ENCODE data around the gene RGS21.

RGS21 gene

GRCh38 chr1:192399161-192399560 lies 82.4 kb downstream of the RGS21 start:
- H3K9me3 Mint-ChIP-seq = no peaks in the 10 kb centered on the region
- H3K27me3 Mint-ChIP-seq (ENCODE audit: low read depth) = no peaks in the 10 kb centered on the region
- H3K4me3 Mint-ChIP-seq = no peak overlapping the region
- no peaks in the 10 kb centered on the region for H3K4me1 Mint-ChIP-seq (ENCODE audit: low read depth)
- DNase-seq (ENCODE audit: low spot score) = no peak
- no peaks in the 10 kb centered on the region for H3K36me3 Mint-ChIP-seq (ENCODE audit: low read depth)
- H3K27ac Mint-ChIP-seq = no peak overlapping the region

GRCh38 chr1:192401825-192402224 lies 85.0 kb downstream of the RGS21 start:
- Mint-ChIP-seq H3K27me3 (ENCODE audit: low read depth) (no peaks in the 10 kb centered on the region), H3K4me1 (ENCODE audit: low read depth) (no peaks in the 10 kb centered on the region), H3K36me3 (ENCODE audit: low read depth) (no peaks in the 10 kb centered on the region), H3K4me3 (no peak overlapping the region), H3K9me3 (no peaks in the 10 kb centered on the region), H3K27ac (no peak overlapping the region)
- DNase-seq (ENCODE audit: low spot score) = no peak

GRCh38 chr1:192402571-192402970 lies 85.8 kb downstream of the RGS21 start:
- H3K36me3 Mint-ChIP-seq (ENCODE audit: low read depth) = no peaks in the 10 kb centered on the region
- no peak for DNase-seq (ENCODE audit: low spot score)
- no peaks in the 10 kb centered on the region for H3K27me3 Mint-ChIP-seq (ENCODE audit: low read depth)
- H3K4me1 Mint-ChIP-seq (ENCODE audit: low read depth) = no peaks in the 10 kb centered on the region
- H3K4me3 Mint-ChIP-seq = no peak overlapping the region
- no peak overlapping the region for H3K27ac Mint-ChIP-seq
- H3K9me3 Mint-ChIP-seq = no peaks in the 10 kb centered on the region

GRCh38 chr1:192407206-192407605 lies 90.4 kb downstream of the RGS21 start:
- no peak overlapping the region for H3K27ac Mint-ChIP-seq
- no peaks in the 10 kb centered on the region for H3K4me1 Mint-ChIP-seq (ENCODE audit: low read depth)

More at GRCh38 chr1:192407206-192407605, 90.4 kb downstream of the RGS21 start:
- H3K36me3 Mint-ChIP-seq (ENCODE audit: low read depth) = no peaks in the 10 kb centered on the region
- H3K4me3 Mint-ChIP-seq = no peak overlapping the region
- no peaks in the 10 kb centered on the region for H3K27me3 Mint-ChIP-seq (ENCODE audit: low read depth)
- DNase-seq (ENCODE audit: low spot score) = no peak
- H3K9me3 Mint-ChIP-seq = no peaks in the 10 kb centered on the region

Data from T-helper 2 cell treated with Interferon-gamma antibody and Interleukin-4, amounts not matched to agents 5 μg/mL and 100 μg/mL, for 36 hours (primary cell).